Measurements from ENCODE around the gene GLI3. TPM values are rescaled to one million over a fixed set of nuclear protein-coding genes. Genes with fewer than 3 reads are reported as not detected.

GLI3 gene
- total RNA-seq, 2 donors from 2014 or later, result 0.34 to 1.1 TPM

GRCh38 chr7:42134276-42134876 lies 102.6 kb downstream of the GLI3 start:
- no peaks in the 10 kb centered on the region for H3K9me3 ChIP-seq (ENCODE audit: control insufficient read depth, low read length, poor library complexity, severe bottlenecking)
- Mint-ChIP-seq H3K27me3 (peaks cover 25% of the 10 kb centered on the region), H3K4me3 (no peak overlapping the region), H3K27ac (no peak overlapping the region), H3K36me3 (ENCODE audit: low read depth) (no peaks in the 10 kb centered on the region), H3K4me1 (no peaks in the 10 kb centered on the region)
- ATAC-seq (no peak), DNase-seq (no peak)

GRCh38 chr7:42133321-42133720 lies 103.7 kb downstream of the GLI3 start:
- Mint-ChIP-seq H3K36me3 (ENCODE audit: low read depth) (no peaks in the 10 kb centered on the region), H3K27ac (no peak overlapping the region), H3K4me3 (no peak overlapping the region), H3K4me1 (no peaks in the 10 kb centered on the region), H3K27me3 (peaks cover 24% of the 10 kb centered on the region)
- ATAC-seq (no peak), DNase-seq (no peak)
- no peaks in the 10 kb centered on the region for H3K9me3 ChIP-seq (ENCODE audit: control insufficient read depth, low read length, poor library complexity, severe bottlenecking)

- no peak overlapping the region for H3K27ac Mint-ChIP-seq
- no peaks in the 10 kb centered on the region for H3K36me3 Mint-ChIP-seq (ENCODE audit: low read depth)
- no peak overlapping the region for H3K4me3 Mint-ChIP-seq
- no peaks in the 10 kb centered on the region for H3K27me3 Mint-ChIP-seq
- no peak for ATAC-seq
- no peaks in the 10 kb centered on the region for H3K4me1 Mint-ChIP-seq
- no peak for DNase-seq
- no peaks in the 10 kb centered on the region for H3K9me3 ChIP-seq (ENCODE audit: control insufficient read depth, low read length, poor library complexity, severe bottlenecking)
These were observed 108.3 kb downstream of the GLI3 start for GRCh38 chr7:42128703-42129102.

GRCh38 chr7:42127232-42127622 lies 109.8 kb downstream of the GLI3 start:
- Mint-ChIP-seq H3K27me3 (no peaks in the 10 kb centered on the region), H3K4me1 (no peaks in the 10 kb centered on the region), H3K36me3 (ENCODE audit: low read depth) (no peaks in the 10 kb centered on the region), H3K4me3 (no peak overlapping the region), H3K27ac (no peak overlapping the region)
- DNase-seq (no peak), ATAC-seq (no peak)
- H3K9me3 ChIP-seq (ENCODE audit: control insufficient read depth, low read length, poor library complexity, severe bottlenecking), result no peaks in the 10 kb centered on the region

- H3K4me1 Mint-ChIP-seq, result no peaks in the 10 kb centered on the region
- no peaks in the 10 kb centered on the region for H3K27me3 Mint-ChIP-seq
- no peaks in the 10 kb centered on the region for H3K36me3 Mint-ChIP-seq (ENCODE audit: low read depth)
- no peak overlapping the region for H3K27ac Mint-ChIP-seq
- no peak overlapping the region for H3K4me3 Mint-ChIP-seq
- no peak for DNase-seq
- ATAC-seq, result no peak
- H3K9me3 ChIP-seq (ENCODE audit: control insufficient read depth, low read length, poor library complexity, severe bottlenecking), result no peaks in the 10 kb centered on the region
These were observed 110.4 kb downstream of the GLI3 start for GRCh38 chr7:42126475-42127231.

- peaks cover 3% of the 10 kb centered on the region for H3K9me3 ChIP-seq (ENCODE audit: control insufficient read depth, low read length, poor library complexity, severe bottlenecking)
- Mint-ChIP-seq H3K36me3 (ENCODE audit: low read depth) (no peaks in the 10 kb centered on the region), H3K27me3 (no peaks in the 10 kb centered on the region), H3K27ac (no peak overlapping the region), H3K4me1 (no peaks in the 10 kb centered on the region), H3K4me3 (no peak overlapping the region)
- ATAC-seq (no peak), DNase-seq (no peak)
These were observed 111.7 kb downstream of the GLI3 start for GRCh38 chr7:42125321-42125720.

- Mint-ChIP-seq H3K27me3 (peaks cover 8% of the 10 kb centered on the region), H3K4me3 (no peak overlapping the region), H3K36me3 (ENCODE audit: low read depth) (no peaks in the 10 kb centered on the region), H3K4me1 (no peaks in the 10 kb centered on the region), H3K27ac (no peak overlapping the region)
- DNase-seq (no peak), ATAC-seq (no peak)
- peaks cover 3% of the 10 kb centered on the region for H3K9me3 ChIP-seq (ENCODE audit: control insufficient read depth, low read length, poor library complexity, severe bottlenecking)
These were observed 113.3 kb downstream of the GLI3 start for GRCh38 chr7:42123716-42124115.

GRCh38 chr7:42120191-42120590 lies 116.8 kb downstream of the GLI3 start:
- Mint-ChIP-seq H3K27ac (no peak overlapping the region), H3K27me3 (peaks cover 8% of the 10 kb centered on the region), H3K4me3 (no peak overlapping the region)

GRCh38 chr7:42117201-42117600 lies 119.8 kb downstream of the GLI3 start:
- no peak for DNase-seq
- no peaks in the 10 kb centered on the region for H3K36me3 Mint-ChIP-seq (ENCODE audit: low read depth)
- no peak for ATAC-seq
- peaks cover 8% of the 10 kb centered on the region for H3K27me3 Mint-ChIP-seq
- no peak overlapping the region for H3K27ac Mint-ChIP-seq
- no peaks in the 10 kb centered on the region for H3K4me1 Mint-ChIP-seq
- H3K4me3 Mint-ChIP-seq, result no peak overlapping the region
- peaks cover 3% of the 10 kb centered on the region for H3K9me3 ChIP-seq (ENCODE audit: control insufficient read depth, low read length, poor library complexity, severe bottlenecking)

More at GRCh38 chr7:42120191-42120590, 116.8 kb downstream of the GLI3 start:
- no peak for DNase-seq
- no peak for ATAC-seq
- peaks cover 3% of the 10 kb centered on the region for H3K9me3 ChIP-seq (ENCODE audit: control insufficient read depth, low read length, poor library complexity, severe bottlenecking)
- Mint-ChIP-seq H3K4me1 (no peaks in the 10 kb centered on the region), H3K36me3 (ENCODE audit: low read depth) (no peaks in the 10 kb centered on the region)

- Mint-ChIP-seq H3K4me3 (no peak overlapping the region), H3K36me3 (ENCODE audit: low read depth) (no peaks in the 10 kb centered on the region), H3K27me3 (peaks cover 12% of the 10 kb centered on the region), H3K27ac (no peak overlapping the region), H3K4me1 (no peaks in the 10 kb centered on the region)
- H3K9me3 ChIP-seq (ENCODE audit: control insufficient read depth, low read length, poor library complexity, severe bottlenecking), result no peaks in the 10 kb centered on the region
- DNase-seq (no peak), ATAC-seq (no peak)
These were observed 121.2 kb downstream of the GLI3 start for GRCh38 chr7:42115795-42116194.

- no peak overlapping the region for H3K4me3 Mint-ChIP-seq
- H3K27ac Mint-ChIP-seq, result no peak overlapping the region
- ATAC-seq (no peak), DNase-seq (no peak)
- H3K27me3 Mint-ChIP-seq, result peaks cover 5% of the 10 kb centered on the region
- H3K36me3 Mint-ChIP-seq (ENCODE audit: low read depth), result no peaks in the 10 kb centered on the region
- H3K4me1 Mint-ChIP-seq, result peaks cover 2% of the 10 kb centered on the region
- H3K9me3 ChIP-seq (ENCODE audit: control insufficient read depth, low read length, poor library complexity, severe bottlenecking), result no peaks in the 10 kb centered on the region
These were observed 126.7 kb downstream of the GLI3 start for GRCh38 chr7:42110333-42110732.

- DNase-seq, result no peak
- Mint-ChIP-seq H3K36me3 (ENCODE audit: low read depth) (no peaks in the 10 kb centered on the region), H3K27me3 (peaks cover 5% of the 10 kb centered on the region), H3K4me1 (peaks cover 2% of the 10 kb centered on the region), H3K4me3 (no peak overlapping the region), H3K27ac (no peak overlapping the region)
- H3K9me3 ChIP-seq (ENCODE audit: control insufficient read depth, low read length, poor library complexity, severe bottlenecking), result no peaks in the 10 kb centered on the region
- ATAC-seq, result no peak
These were observed 128.0 kb downstream of the GLI3 start for GRCh38 chr7:42108803-42109528.

- DNase-seq (no peak), ATAC-seq (no peak)
- Mint-ChIP-seq H3K4me1 (peaks cover 2% of the 10 kb centered on the region), H3K4me3 (no peak overlapping the region), H3K36me3 (ENCODE audit: low read depth) (no peaks in the 10 kb centered on the region), H3K27me3 (peaks cover 5% of the 10 kb centered on the region), H3K27ac (no peak overlapping the region)
- H3K9me3 ChIP-seq (ENCODE audit: control insufficient read depth, low read length, poor library complexity, severe bottlenecking), result no peaks in the 10 kb centered on the region
These were observed 129.3 kb downstream of the GLI3 start for GRCh38 chr7:42107484-42108240.
